Fibroblast of villous mesenchyme (primary cell): ENCODE measurements around the gene ZYX. TPM values are rescaled to one million over a fixed set of nuclear protein-coding genes. Genes with fewer than 3 reads are reported as not detected.

Experiments
- DNase-seq: peaks from one replicate; pipeline ENCODE4 v3.0.0-alpha.2; 2010; ENCODE audit warnings: low read depth
- H3K4me3 ChIP-seq: 2 replicates; pipeline ENCODE4 v1.5.1; 2011; ENCODE audit warnings: low read depth, mild to moderate bottlenecking, low read length
- CTCF ChIP-seq: IDR thresholded peaks from 2 replicates; pipeline ENCODE4 v1.5.1; 2012; ENCODE audit warnings: low read depth, mild to moderate bottlenecking, low read length; ENCODE audit not compliant: insufficient read depth
- total RNA-seq: library from RNA; depleted of rRNA; stranded (reverse); fragments of >200 nt; gene quantifications from 2 replicates; pipeline ENCODE4 v1.2.3, GENCODE V29; 2012

Gene ZYX
- 71.7 and 96.3 TPM in 2 replicates for total RNA-seq

- peak; percentile 96 for DNase-seq
- peak within 1 kb of the TSS; percentile 95 for H3K4me3 ChIP-seq
- TF ChIP-seq CTCF, result no peak
Measured at GRCh38 chr7:143380646-143381426, at the start of gene ZYX. TSS of gene ZYX (plus strand) at chr7:143381345. CDS start at chr7:143381572, 227 bp downstream.

- TF ChIP-seq CTCF, result no peak
- DNase-seq, result no peak
- H3K4me3 ChIP-seq, result no peak overlapping the region
Measured at GRCh38 chr7:143334244-143334643, 46.9 kb upstream of the ZYX start.

- DNase-seq, result no peak
- H3K4me3 ChIP-seq, result no peak overlapping the region
- no peak for TF ChIP-seq CTCF
Measured at GRCh38 chr7:143337216-143337615, 43.9 kb upstream of the ZYX start.

GRCh38 chr7:143341842-143342241 lies 39.3 kb upstream of the ZYX start:
- no peak for TF ChIP-seq CTCF

GRCh38 chr7:143343596-143343995 lies 37.5 kb upstream of the ZYX start:
- no peak for TF ChIP-seq CTCF
- DNase-seq, result no peak
- no peak overlapping the region for H3K4me3 ChIP-seq

More at GRCh38 chr7:143341842-143342241, 39.3 kb upstream of the ZYX start:
- H3K4me3 ChIP-seq, result no peak overlapping the region
- DNase-seq, result no peak

- peak overlapping the region; percentile 23 for H3K4me3 ChIP-seq
- peak; percentile 44 for DNase-seq
- TF ChIP-seq CTCF, result peak; percentile 59
Measured at GRCh38 chr7:143345428-143345900, 35.7 kb upstream of the ZYX start.
